ENCODE data around the gene PIK3AP1. TPM values are rescaled to one million over a fixed set of nuclear protein-coding genes. Genes with fewer than 3 reads are reported as not detected.
"Not testable (repeated sequence)": the region's sequence is repeated elsewhere in the genome, so short reads cannot be mapped to it uniquely, and the experiment has no call there.

The PIK3AP1 gene
- total and polyA plus RNA-seq, 10 of the 15 experiments (the other 5 are each of a cell fraction or from before 2014, with no cell fraction given), result 26.2 to 306 (median 119) TPM

DNA sequence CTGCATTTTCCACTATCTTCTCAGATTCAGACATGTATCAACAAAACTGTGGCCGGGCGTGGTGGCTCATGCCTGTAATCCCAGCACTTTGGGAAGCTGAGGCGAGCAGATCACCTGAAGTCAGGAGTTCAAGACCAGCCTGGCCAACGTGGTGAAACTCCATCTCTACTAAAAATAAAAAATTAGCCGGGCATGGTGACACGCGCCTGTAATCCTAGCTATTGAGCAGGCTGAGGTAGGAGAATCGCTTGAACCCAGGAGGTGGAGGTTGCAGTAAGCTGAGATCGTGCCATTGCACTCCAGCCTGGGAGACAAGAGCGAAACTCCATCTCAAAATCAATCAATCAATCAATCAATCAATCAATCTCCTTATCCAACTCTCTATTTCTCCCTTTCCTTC is 174.8 kb downstream of the PIK3AP1 start:
- H3K4me1 ChIP-seq (ENCODE audit: control insufficient read depth, insufficient read depth, low read length); FAIRE-seq; H3K27me3 ChIP-seq (replicated peaks in 1 of 2; ENCODE audit: control insufficient read depth in 2 of 2, insufficient read depth in 2 of 2, low read length in 1 of 2); H3K4me2 ChIP-seq (ENCODE audit: control insufficient read depth, insufficient read depth); H3K9ac ChIP-seq (ENCODE audit: control insufficient read depth, insufficient read depth, low read length); H4K20me1 ChIP-seq (ENCODE audit: control insufficient read depth, insufficient read depth); H3K9me3 ChIP-seq (replicated peaks; ENCODE audit: control insufficient read depth, insufficient read depth, low read length); RAD21 ChIA-PET (ENCODE audit: unreplicated experiment); BruUV-seq (replicated peaks); ATAC-seq; DNase-seq (ENCODE audit: low read depth, low spot score); H3K4me3 ChIP-seq; in situ Hi-C loops (cut with MboI); intact Hi-C loops (cut with micrococcal nuclease; ENCODE audit: unreplicated experiment); H3K79me2 ChIP-seq (ENCODE audit: control insufficient read depth, insufficient read depth, low read length); H3K27ac ChIP-seq (ENCODE audit: control insufficient read depth, insufficient read depth); H2AFZ ChIP-seq (ENCODE audit: control insufficient read depth, low read depth, low read length): not testable (repeated sequence)
- WGBS (ENCODE audit: insufficient coverage, insufficient replicate concordance, low lambda C conversion rate, missing lambda C conversion rate), result 96% methylated on average over 10 of the region's 10 CpGs
- SMC1A ChIA-PET (ENCODE audit: uncharacterized antibody, unreplicated experiment), result interaction anchor here (1.5 kb wide), 2 partner anchors 12 to 149 kb away, joined by 4 to 11 read pairs; no protein-coding TSS in a partner anchor
- POLR2A ChIA-PET, result interaction anchor here (0.6 kb wide), 1 partner anchor 952 kb away, joined by 4 read pairs; no protein-coding TSS in a partner anchor
- peaks cover 2 to 13% of the 10 kb centered on the region in 2 experiments for H3K36me3 ChIP-seq (ENCODE audit: control insufficient read depth in 2 of 2, insufficient read depth in 2 of 2, low read length in 1 of 2)
- CTCF ChIA-PET, result interaction anchor here (0.6 to 1.6 kb wide), 3 partner anchors 12 to 36 kb away, joined by 3 to 7 read pairs (median 3); no protein-coding TSS in a partner anchor

Small RNA genes within 50 kb of the gene (small RNA-seq; reads per million reads assigned to genes)
- not detected for gene RNA5SP324
- not detected for gene RNU6-1274P

Other genes with a start within 250 kb of the PIK3AP1 start
- gene TLL2, start 206.6 kb downstream of the PIK3AP1 start, total RNA-seq (2014; rRNA removed), result 0.33 and 0.34 TPM in 2 replicates
- gene TLL2, start 206.6 kb downstream of the PIK3AP1 start, total RNA-seq (2014; rRNA removed; fragmentation: Illumina TruSeq; extraction: Trizol), result 0.14 and 0.22 TPM in 2 replicates
- 0.51 and 0.72 TPM in 2 replicates for gene TLL2, start 206.6 kb downstream of the PIK3AP1 start, total RNA-seq (2021)
- 0.33 and 0.71 TPM in 2 replicates for gene TLL2, start 206.6 kb downstream of the PIK3AP1 start, polyA plus RNA-seq (2011; rRNA removed)
- gene TLL2, start 206.6 kb downstream of the PIK3AP1 start, polyA plus RNA-seq (2014; fragmentation: Illumina TruSeq; extraction: Trizol), result 0.31 and 0.55 TPM in 2 replicates
- under 1 TPM; 0.02 to 0.29 TPM for gene TLL2, start 206.6 kb downstream of the PIK3AP1 start, polyA plus RNA-seq (2014; fragmentation: Nextera tagmentation; extraction: Ambion mirVana)
- 0.78 and 0.80 TPM in 2 replicates for gene TLL2, start 206.6 kb downstream of the PIK3AP1 start, polyA plus RNA-seq (2014; rRNA removed)
- 1 to 10 TPM; 1.5 to 2.1 TPM for gene TLL2, start 206.6 kb downstream of the PIK3AP1 start, polyA plus RNA-seq (2016; fragmentation: Nextera tagmentation; extraction: Ambion mirVana)
- 34.7 and 42.5 TPM in 2 replicates for gene TM9SF3, start 133.5 kb downstream of the PIK3AP1 start, total RNA-seq (2014; rRNA removed)
- 43.5 and 45.9 TPM in 2 replicates for gene TM9SF3, start 133.5 kb downstream of the PIK3AP1 start, total RNA-seq (2014; rRNA removed; fragmentation: Illumina TruSeq; extraction: Trizol)
- 65.9 and 71.5 TPM in 2 replicates for gene TM9SF3, start 133.5 kb downstream of the PIK3AP1 start, total RNA-seq (2021)
- 46.3 and 87.7 TPM in 2 replicates for gene TM9SF3, start 133.5 kb downstream of the PIK3AP1 start, polyA plus RNA-seq (2011; rRNA removed)
- gene TM9SF3, start 133.5 kb downstream of the PIK3AP1 start, polyA plus RNA-seq (2014; fragmentation: Illumina TruSeq; extraction: Trizol), result 46.8 and 69.3 TPM in 2 replicates
- 10 to 100 TPM; 17.1 to 20.4 TPM for gene TM9SF3, start 133.5 kb downstream of the PIK3AP1 start, polyA plus RNA-seq (2014; fragmentation: Nextera tagmentation; extraction: Ambion mirVana)
- gene TM9SF3, start 133.5 kb downstream of the PIK3AP1 start, polyA plus RNA-seq (2014; rRNA removed), result 23.5 and 26.5 TPM in 2 replicates
- gene TM9SF3, start 133.5 kb downstream of the PIK3AP1 start, polyA plus RNA-seq (2016; fragmentation: Nextera tagmentation; extraction: Ambion mirVana), result 10 to 100 TPM; 73.1 to 85.4 TPM
- 11.2 and 16.2 TPM in 2 replicates for gene LCOR, start 111.8 kb upstream of the PIK3AP1 start, total RNA-seq (2014; rRNA removed)
- gene LCOR, start 111.8 kb upstream of the PIK3AP1 start, total RNA-seq (2014; rRNA removed; fragmentation: Illumina TruSeq; extraction: Trizol), result 17.8 and 19.2 TPM in 2 replicates
- gene LCOR, start 111.8 kb upstream of the PIK3AP1 start, total RNA-seq (2021), result 18.9 and 22.0 TPM in 2 replicates
- gene LCOR, start 111.8 kb upstream of the PIK3AP1 start, polyA plus RNA-seq (2011; rRNA removed), result 18.0 and 24.9 TPM in 2 replicates
- gene LCOR, start 111.8 kb upstream of the PIK3AP1 start, polyA plus RNA-seq (2014; fragmentation: Illumina TruSeq; extraction: Trizol), result 10.2 and 16.0 TPM in 2 replicates
- gene LCOR, start 111.8 kb upstream of the PIK3AP1 start, polyA plus RNA-seq (2014; fragmentation: Nextera tagmentation; extraction: Ambion mirVana), result 1 to 10 TPM; 1.6 to 6.1 TPM
- 5.2 and 6.6 TPM in 2 replicates for gene LCOR, start 111.8 kb upstream of the PIK3AP1 start, polyA plus RNA-seq (2014; rRNA removed)
- 10 to 100 TPM; 15.3 to 16.9 TPM for gene LCOR, start 111.8 kb upstream of the PIK3AP1 start, polyA plus RNA-seq (2016; fragmentation: Nextera tagmentation; extraction: Ambion mirVana)

All from GM12878 (cell line).